GM18508 (cell line): Measurements from ENCODE around the gene NAA25.
"Not testable (repeated sequence)": the region's sequence is repeated elsewhere in the genome, so short reads cannot be mapped to it uniquely, and the experiment has no call there.

Experiments used
- ATAC-seq: cut with Tn5 transposase; IDR thresholded peaks from one replicate; pipeline ENCODE4 v1.9.1; 2021; ENCODE audit warnings: moderate number of reproducible peaks; ENCODE audit not compliant: insufficient read depth, unreplicated experiment

NAA25 gene

GRCh38 chr12:112117685-112118084, 9.1 kb upstream of the NAA25 start:
- ATAC-seq: no peak

GRCh38 chr12:112116232-112117060, 7.9 kb upstream of the NAA25 start:
- no peak for ATAC-seq

GRCh38 chr12:112115259-112116045, 6.9 kb upstream of the NAA25 start:
- no peak for ATAC-seq

GRCh38 chr12:112112409-112113133, 4.0 kb upstream of the NAA25 start:
- no peak for ATAC-seq

GRCh38 chr12:112111931-112112330, 3.3 kb upstream of the NAA25 start:
- no peak for ATAC-seq

- not testable (repeated sequence) for ATAC-seq
These were observed 2.4 kb upstream of the NAA25 start for GRCh38 chr12:112110787-112111662.

GRCh38 chr12:112107306-112108201, 1.0 kb downstream of the NAA25 start:
- no peak for ATAC-seq

GRCh38 chr12:112105891-112106290, 2.7 kb downstream of the NAA25 start:
- ATAC-seq: no peak

- ATAC-seq: no peak
These were observed 4.7 kb downstream of the NAA25 start for GRCh38 chr12:112103758-112104503.

GRCh38 chr12:112102746-112103145, 5.8 kb downstream of the NAA25 start:
- not testable (repeated sequence) for ATAC-seq

GRCh38 chr12:112102127-112102526, 6.5 kb downstream of the NAA25 start:
- ATAC-seq: no peak

GRCh38 chr12:112100500-112100899, 8.1 kb downstream of the NAA25 start:
- not testable (repeated sequence) for ATAC-seq

GRCh38 chr12:112097641-112098040, 10.9 kb downstream of the NAA25 start:
- ATAC-seq: no peak

GRCh38 chr12:112096667-112097066, 11.9 kb downstream of the NAA25 start:
- ATAC-seq: no peak

- ATAC-seq: no peak
These were observed 12.5 kb downstream of the NAA25 start for GRCh38 chr12:112096070-112096469.

- ATAC-seq: no peak
These were observed 17.0 kb downstream of the NAA25 start for GRCh38 chr12:112091563-112091962.

GRCh38 chr12:112087851-112088250, 20.7 kb downstream of the NAA25 start:
- no peak for ATAC-seq
